HEK293 (cell line): Measurements from ENCODE around the gene SPEM2.

Experiments
- GLI2 ChIP-seq: fragments of 450-650 bp; formaldehyde crosslinking; IDR thresholded peaks from 2 replicates; pipeline ENCODE4; 2017; ENCODE audit warnings: missing biosample characterization, missing genetic modification characterization, low read depth, borderline replicate concordance
- KLF1 ChIP-seq: fragments of 450-650 bp; formaldehyde crosslinking; IDR thresholded peaks from 2 replicates; pipeline ENCODE4 v1.5.1; 2016; ENCODE audit warnings: missing biosample characterization, missing genetic modification characterization
- KLF16 ChIP-seq: fragments of 450-650 bp; formaldehyde crosslinking; IDR thresholded peaks from 2 replicates; pipeline ENCODE4 v1.5.1; 2017; ENCODE audit warnings: missing biosample characterization, missing genetic modification characterization
- PRDM1 ChIP-seq: fragments of 450-650 bp; formaldehyde crosslinking; IDR thresholded peaks from 2 replicates; pipeline ENCODE4; 2016; ENCODE audit warnings: missing biosample characterization, missing genetic modification characterization
- SCRT1 ChIP-seq: fragments of 450-650 bp; formaldehyde crosslinking; IDR thresholded peaks from 2 replicates; pipeline ENCODE4 v1.5.1; 2016; ENCODE audit warnings: missing biosample characterization, missing genetic modification characterization, borderline replicate concordance
- SP3 ChIP-seq: fragments of 450-650 bp; formaldehyde crosslinking; IDR thresholded peaks from 2 replicates; pipeline ENCODE4 v1.5.1; 2016; ENCODE audit warnings: missing biosample characterization, missing genetic modification characterization
- TCF7L2 ChIP-seq: IDR thresholded peaks from 2 replicates; pipeline ENCODE4 v1.6.1; 2011; ENCODE audit warnings: low read depth, mild to moderate bottlenecking, inconsistent platforms, low read length, moderate library complexity, borderline replicate concordance
- ZIC2 ChIP-seq: fragments of 450-650 bp; formaldehyde crosslinking; IDR thresholded peaks from 2 replicates; pipeline ENCODE4 v1.5.1; 2016; ENCODE audit warnings: missing biosample characterization, missing genetic modification characterization
- ZNF112 ChIP-seq: fragments of 450-650 bp; formaldehyde crosslinking; IDR thresholded peaks from 2 replicates; pipeline ENCODE4 v1.5.0; 2017; ENCODE audit warnings: missing biosample characterization, missing genetic modification characterization
- ZNF138 ChIP-seq: fragments of 450-650 bp; formaldehyde crosslinking; IDR thresholded peaks from 2 replicates; pipeline ENCODE4 v1.5.1; 2016; ENCODE audit warnings: missing biosample characterization, missing genetic modification characterization, borderline replicate concordance
- ZNF140 ChIP-seq: fragments of 450-650 bp; formaldehyde crosslinking; IDR thresholded peaks from 2 replicates; pipeline ENCODE4 v1.5.1; 2016; ENCODE audit warnings: missing biosample characterization, missing genetic modification characterization
- ZNF157 ChIP-seq: fragments of 450-650 bp; formaldehyde crosslinking; IDR thresholded peaks from 2 replicates; pipeline ENCODE4 v1.5.1; 2016; ENCODE audit warnings: missing biosample characterization, missing genetic modification characterization
- ZNF248 ChIP-seq: fragments of 450-650 bp; formaldehyde crosslinking; IDR thresholded peaks from 2 replicates; pipeline ENCODE4 v1.5.1; 2017; ENCODE audit warnings: missing biosample characterization, missing genetic modification characterization
- ZNF514 ChIP-seq: fragments of 450-650 bp; formaldehyde crosslinking; IDR thresholded peaks from 2 replicates; pipeline ENCODE4 v1.5.1; 2016; ENCODE audit warnings: missing biosample characterization, missing genetic modification characterization
- ZNF529 ChIP-seq: fragments of 450-650 bp; formaldehyde crosslinking; IDR thresholded peaks from 2 replicates; pipeline ENCODE4 v1.5.1; 2017; ENCODE audit warnings: missing genetic modification characterization, missing biosample characterization; ENCODE audit not compliant: insufficient replicate concordance
- ZNF624 ChIP-seq: fragments of 450-650 bp; formaldehyde crosslinking; IDR thresholded peaks from 2 replicates; pipeline ENCODE4 v1.5.1; 2017; ENCODE audit warnings: missing biosample characterization, missing genetic modification characterization
- ZNF654 ChIP-seq: fragments of 450-650 bp; formaldehyde crosslinking; IDR thresholded peaks from 2 replicates; pipeline ENCODE4 v1.5.1; 2016; ENCODE audit warnings: low read depth, missing biosample characterization, missing genetic modification characterization
- ZNF677 ChIP-seq: fragments of 450-650 bp; IDR thresholded peaks from 2 replicates; pipeline ENCODE4 v1.5.0; 2018; ENCODE audit warnings: missing biosample characterization, mild to moderate bottlenecking, missing genetic modification characterization, moderate library complexity
- ZNF785 ChIP-seq: fragments of 450-650 bp; formaldehyde crosslinking; IDR thresholded peaks from 2 replicates; pipeline ENCODE4 v1.5.1; 2016; ENCODE audit warnings: missing biosample characterization, missing genetic modification characterization
- TF ChIP-seq, protein P1 (sequence below): fragments of 450-650 bp; formaldehyde crosslinking; IDR thresholded peaks from 2 replicates; pipeline ENCODE4 v1.5.1; 2016; ENCODE audit warnings: missing biosample characterization, missing genetic modification characterization
- TF ChIP-seq, protein P2 (sequence below): fragments of 450-650 bp; formaldehyde crosslinking; IDR thresholded peaks from 2 replicates; pipeline ENCODE4 v1.5.1; 2016; ENCODE audit warnings: missing biosample characterization, missing genetic modification characterization, borderline replicate concordance
- TF ChIP-seq, protein P3 (sequence below): fragments of 450-650 bp; formaldehyde crosslinking; IDR thresholded peaks from 2 replicates; pipeline ENCODE4 v1.5.1; 2016; ENCODE audit warnings: missing biosample characterization, missing genetic modification characterization
- TF ChIP-seq, protein P4 (sequence below): fragments of 450-650 bp; formaldehyde crosslinking; IDR thresholded peaks from 2 replicates; pipeline ENCODE4 v1.5.1; 2016; ENCODE audit warnings: missing biosample characterization, missing genetic modification characterization
- TF ChIP-seq, protein P5 (sequence below): fragments of 450-650 bp; formaldehyde crosslinking; IDR thresholded peaks from 2 replicates; pipeline ENCODE4 v1.5.1; 2017; ENCODE audit warnings: missing biosample characterization, missing genetic modification characterization
- TF ChIP-seq, protein P6 (sequence below): sonication (generic); formaldehyde crosslinking; IDR thresholded peaks from 2 replicates; pipeline ENCODE4 v1.8.1; 2022; ENCODE audit warnings: mild to moderate bottlenecking, moderate library complexity, missing genetic modification reagents
- TF ChIP-seq, protein P7 (sequence below): fragments of 450-650 bp; formaldehyde crosslinking; IDR thresholded peaks from 2 replicates; pipeline ENCODE4 v1.5.1; 2016; ENCODE audit warnings: missing biosample characterization, missing genetic modification characterization

SPEM2 gene

DNA sequence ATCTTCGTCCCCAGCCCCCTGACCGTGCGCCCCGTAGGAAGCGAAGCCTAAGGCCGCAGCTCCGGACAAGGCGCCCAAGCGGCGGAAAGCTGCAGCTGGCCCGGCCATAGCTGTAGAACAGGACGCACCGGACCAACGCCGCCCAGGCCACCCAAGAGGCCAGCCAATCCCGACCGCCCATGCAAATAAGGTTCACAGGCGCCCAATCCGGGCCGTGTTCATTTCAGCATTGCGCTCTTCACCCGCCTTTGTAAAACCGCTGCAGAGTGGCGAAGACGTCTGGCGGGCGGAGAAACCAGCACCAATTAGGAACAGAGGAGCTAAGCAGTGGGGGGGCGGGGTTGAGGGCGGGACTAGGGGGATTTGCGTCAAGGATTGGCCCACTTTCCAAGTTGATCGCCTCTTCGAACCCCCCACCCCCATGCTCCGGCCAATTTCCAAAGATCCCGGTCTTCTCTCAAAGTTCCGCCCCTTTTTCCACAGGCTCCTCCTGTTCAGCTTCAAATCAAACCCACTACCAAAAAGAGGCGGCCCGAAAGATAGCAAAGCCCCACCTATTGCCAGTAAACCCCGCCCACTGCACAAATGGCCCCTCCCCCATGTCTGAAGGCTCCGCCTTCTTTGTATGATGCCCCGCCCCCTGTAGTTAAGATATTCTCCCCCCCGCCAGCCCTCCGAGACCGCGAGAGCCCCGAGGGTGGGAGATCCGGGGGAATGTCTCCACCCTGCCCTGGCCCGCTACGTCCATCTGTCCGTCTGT, 21.3 kb upstream of the SPEM2 start, which contains the start of gene TMEM256 (continued):
- TF ChIP-seq ZNF157 (tag by site-specific recombination) (no peak), KLF1 (tag by site-specific recombination) (peak; percentile 15; the same call in 1 of the 2 replicates), SP3 (tag by site-specific recombination) (peak; percentile 93), ZNF677 (no peak), ZNF654 (tag by site-specific recombination) (no peak), ZNF248 (tag by site-specific recombination) (no peak), ZNF140 (tag by site-specific recombination) (no peak), GLI2 (no peak), ZNF624 (tag by site-specific recombination) (no peak), SCRT1 (tag by site-specific recombination) (no peak), ZNF529 (tag by site-specific recombination) (no peak), ZIC2 (tag by site-specific recombination) (peak; percentile 46; the same call in 1 of the 2 replicates), ZNF112 (tag by site-specific recombination) (no peak), ZNF138 (tag by site-specific recombination) (no peak), ZNF514 (no peak), TCF7L2 (no peak), PRDM1 (tag by site-specific recombination) (no peak), KLF16 (0 out of 2 replicates have a peak, but pooled peaks have one; percentile 56), ZNF785 (tag by site-specific recombination) (no peak)
- TF ChIP-seq, protein P1, sequence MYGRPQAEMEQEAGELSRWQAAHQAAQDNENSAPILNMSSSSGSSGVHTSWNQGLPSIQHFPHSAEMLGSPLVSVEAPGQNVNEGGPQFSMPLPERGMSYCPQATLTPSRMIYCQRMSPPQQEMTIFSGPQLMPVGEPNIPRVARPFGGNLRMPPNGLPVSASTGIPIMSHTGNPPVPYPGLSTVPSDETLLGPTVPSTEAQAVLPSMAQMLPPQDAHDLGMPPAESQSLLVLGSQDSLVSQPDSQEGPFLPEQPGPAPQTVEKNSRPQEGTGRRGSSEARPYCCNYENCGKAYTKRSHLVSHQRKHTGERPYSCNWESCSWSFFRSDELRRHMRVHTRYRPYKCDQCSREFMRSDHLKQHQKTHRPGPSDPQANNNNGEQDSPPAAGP, result no peak
- TF ChIP-seq, protein P2, sequence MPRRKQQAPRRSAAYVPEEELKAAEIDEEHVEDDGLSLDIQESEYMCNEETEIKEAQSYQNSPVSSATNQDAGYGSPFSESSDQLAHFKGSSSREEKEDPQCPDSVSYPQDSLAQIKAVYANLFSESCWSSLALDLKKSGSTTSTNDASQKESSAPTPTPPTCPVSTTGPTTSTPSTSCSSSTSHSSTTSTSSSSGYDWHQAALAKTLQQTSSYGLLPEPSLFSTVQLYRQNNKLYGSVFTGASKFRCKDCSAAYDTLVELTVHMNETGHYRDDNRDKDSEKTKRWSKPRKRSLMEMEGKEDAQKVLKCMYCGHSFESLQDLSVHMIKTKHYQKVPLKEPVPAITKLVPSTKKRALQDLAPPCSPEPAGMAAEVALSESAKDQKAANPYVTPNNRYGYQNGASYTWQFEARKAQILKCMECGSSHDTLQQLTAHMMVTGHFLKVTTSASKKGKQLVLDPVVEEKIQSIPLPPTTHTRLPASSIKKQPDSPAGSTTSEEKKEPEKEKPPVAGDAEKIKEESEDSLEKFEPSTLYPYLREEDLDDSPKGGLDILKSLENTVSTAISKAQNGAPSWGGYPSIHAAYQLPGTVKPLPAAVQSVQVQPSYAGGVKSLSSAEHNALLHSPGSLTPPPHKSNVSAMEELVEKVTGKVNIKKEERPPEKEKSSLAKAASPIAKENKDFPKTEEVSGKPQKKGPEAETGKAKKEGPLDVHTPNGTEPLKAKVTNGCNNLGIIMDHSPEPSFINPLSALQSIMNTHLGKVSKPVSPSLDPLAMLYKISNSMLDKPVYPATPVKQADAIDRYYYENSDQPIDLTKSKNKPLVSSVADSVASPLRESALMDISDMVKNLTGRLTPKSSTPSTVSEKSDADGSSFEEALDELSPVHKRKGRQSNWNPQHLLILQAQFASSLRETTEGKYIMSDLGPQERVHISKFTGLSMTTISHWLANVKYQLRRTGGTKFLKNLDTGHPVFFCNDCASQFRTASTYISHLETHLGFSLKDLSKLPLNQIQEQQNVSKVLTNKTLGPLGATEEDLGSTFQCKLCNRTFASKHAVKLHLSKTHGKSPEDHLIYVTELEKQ (tag by site-specific recombination), result no peak
- TF ChIP-seq, protein P3, sequence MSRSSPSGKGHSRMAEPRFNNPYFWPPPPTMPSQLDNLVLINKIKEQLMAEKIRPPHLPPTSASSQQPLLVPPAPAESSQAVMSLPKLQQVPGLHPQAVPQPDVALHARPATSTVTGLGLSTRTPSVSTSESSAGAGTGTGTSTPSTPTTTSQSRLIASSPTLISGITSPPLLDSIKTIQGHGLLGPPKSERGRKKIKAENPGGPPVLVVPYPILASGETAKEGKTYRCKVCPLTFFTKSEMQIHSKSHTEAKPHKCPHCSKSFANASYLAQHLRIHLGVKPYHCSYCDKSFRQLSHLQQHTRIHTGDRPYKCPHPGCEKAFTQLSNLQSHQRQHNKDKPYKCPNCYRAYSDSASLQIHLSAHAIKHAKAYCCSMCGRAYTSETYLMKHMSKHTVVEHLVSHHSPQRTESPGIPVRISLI, result no peak
- TF ChIP-seq, protein P4, sequence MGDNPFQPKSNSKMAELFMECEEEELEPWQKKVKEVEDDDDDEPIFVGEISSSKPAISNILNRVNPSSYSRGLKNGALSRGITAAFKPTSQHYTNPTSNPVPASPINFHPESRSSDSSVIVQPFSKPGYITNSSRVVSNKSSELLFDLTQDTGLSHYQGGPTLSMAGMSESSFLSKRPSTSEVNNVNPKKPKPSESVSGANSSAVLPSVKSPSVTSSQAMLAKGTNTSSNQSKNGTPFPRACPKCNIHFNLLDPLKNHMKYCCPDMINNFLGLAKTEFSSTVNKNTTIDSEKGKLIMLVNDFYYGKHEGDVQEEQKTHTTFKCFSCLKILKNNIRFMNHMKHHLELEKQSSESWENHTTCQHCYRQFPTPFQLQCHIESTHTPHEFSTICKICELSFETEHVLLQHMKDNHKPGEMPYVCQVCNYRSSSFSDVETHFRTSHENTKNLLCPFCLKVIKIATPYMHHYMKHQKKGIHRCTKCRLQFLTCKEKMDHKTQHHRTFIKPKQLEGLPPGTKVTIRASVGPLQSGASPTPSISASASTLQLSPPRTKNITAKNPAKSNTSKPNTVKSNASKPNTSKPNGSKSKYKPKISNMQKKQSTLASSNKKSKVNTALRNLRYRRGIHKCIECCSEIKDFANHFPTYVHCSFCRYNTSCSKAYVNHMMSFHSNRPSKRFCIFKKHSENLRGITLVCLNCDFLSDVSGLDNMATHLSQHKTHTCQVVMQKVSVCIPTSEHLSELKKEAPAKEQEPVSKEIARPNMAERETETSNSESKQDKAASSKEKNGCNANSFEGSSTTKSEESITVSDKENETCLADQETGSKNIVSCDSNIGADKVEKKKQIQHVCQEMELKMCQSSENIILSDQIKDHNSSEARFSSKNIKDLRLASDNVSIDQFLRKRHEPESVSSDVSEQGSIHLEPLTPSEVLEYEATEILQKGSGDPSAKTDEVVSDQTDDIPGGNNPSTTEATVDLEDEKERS (tag by site-specific recombination), result no peak
- TF ChIP-seq, protein P5, sequence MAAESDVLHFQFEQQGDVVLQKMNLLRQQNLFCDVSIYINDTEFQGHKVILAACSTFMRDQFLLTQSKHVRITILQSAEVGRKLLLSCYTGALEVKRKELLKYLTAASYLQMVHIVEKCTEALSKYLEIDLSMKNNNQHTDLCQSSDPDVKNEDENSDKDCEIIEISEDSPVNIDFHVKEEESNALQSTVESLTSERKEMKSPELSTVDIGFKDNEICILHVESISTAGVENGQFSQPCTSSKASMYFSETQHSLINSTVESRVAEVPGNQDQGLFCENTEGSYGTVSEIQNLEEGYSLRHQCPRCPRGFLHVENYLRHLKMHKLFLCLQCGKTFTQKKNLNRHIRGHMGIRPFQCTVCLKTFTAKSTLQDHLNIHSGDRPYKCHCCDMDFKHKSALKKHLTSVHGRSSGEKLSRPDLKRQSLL (tag by site-specific recombination), result no peak
- TF ChIP-seq, protein P6, sequence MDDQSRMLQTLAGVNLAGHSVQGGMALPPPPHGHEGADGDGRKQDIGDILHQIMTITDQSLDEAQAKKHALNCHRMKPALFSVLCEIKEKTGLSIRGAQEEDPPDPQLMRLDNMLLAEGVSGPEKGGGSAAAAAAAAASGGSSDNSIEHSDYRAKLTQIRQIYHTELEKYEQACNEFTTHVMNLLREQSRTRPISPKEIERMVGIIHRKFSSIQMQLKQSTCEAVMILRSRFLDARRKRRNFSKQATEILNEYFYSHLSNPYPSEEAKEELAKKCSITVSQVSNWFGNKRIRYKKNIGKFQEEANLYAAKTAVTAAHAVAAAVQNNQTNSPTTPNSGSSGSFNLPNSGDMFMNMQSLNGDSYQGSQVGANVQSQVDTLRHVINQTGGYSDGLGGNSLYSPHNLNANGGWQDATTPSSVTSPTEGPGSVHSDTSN, result no peak; the same call in 1 of the 2 replicates
- TF ChIP-seq, protein P7, sequence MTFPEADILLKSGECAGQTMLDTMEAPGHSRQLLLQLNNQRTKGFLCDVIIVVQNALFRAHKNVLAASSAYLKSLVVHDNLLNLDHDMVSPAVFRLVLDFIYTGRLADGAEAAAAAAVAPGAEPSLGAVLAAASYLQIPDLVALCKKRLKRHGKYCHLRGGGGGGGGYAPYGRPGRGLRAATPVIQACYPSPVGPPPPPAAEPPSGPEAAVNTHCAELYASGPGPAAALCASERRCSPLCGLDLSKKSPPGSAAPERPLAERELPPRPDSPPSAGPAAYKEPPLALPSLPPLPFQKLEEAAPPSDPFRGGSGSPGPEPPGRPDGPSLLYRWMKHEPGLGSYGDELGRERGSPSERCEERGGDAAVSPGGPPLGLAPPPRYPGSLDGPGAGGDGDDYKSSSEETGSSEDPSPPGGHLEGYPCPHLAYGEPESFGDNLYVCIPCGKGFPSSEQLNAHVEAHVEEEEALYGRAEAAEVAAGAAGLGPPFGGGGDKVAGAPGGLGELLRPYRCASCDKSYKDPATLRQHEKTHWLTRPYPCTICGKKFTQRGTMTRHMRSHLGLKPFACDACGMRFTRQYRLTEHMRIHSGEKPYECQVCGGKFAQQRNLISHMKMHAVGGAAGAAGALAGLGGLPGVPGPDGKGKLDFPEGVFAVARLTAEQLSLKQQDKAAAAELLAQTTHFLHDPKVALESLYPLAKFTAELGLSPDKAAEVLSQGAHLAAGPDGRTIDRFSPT (tag by site-specific recombination), result no peak
